PFSK-1 (cell line): ENCODE results near the gene NDUFAF2.

Source experiments
- FOXP2 ChIP-seq: optimal IDR thresholded peaks from 2 replicates; pipeline ENCODE3; 2011; ENCODE audit warnings: borderline replicate concordance, control low read depth, inconsistent platforms; ENCODE audit not compliant: insufficient read depth; ENCODE audit errors: extremely low read length, extremely low read depth
- POLR2AphosphoS5 ChIP-seq: IDR thresholded peaks from 2 replicates; pipeline ENCODE4 v1.6.1; 2012; ENCODE audit warnings: low read depth, mild to moderate bottlenecking, control low read depth, low read length, moderate library complexity
- SIN3A ChIP-seq: IDR thresholded peaks from 2 replicates; pipeline ENCODE4 v1.6.1; 2012; ENCODE audit warnings: mild to moderate bottlenecking, low read length, moderate library complexity, borderline replicate concordance; ENCODE audit not compliant: insufficient read depth
- TAF1 ChIP-seq: IDR thresholded peaks from 2 replicates; pipeline ENCODE4 v1.6.1; 2012; ENCODE audit warnings: low read length, control low read depth, borderline replicate concordance; ENCODE audit not compliant: insufficient read depth
- TF ChIP-seq, protein P1 (sequence below), 2 experiments: IDR thresholded peaks; 2 replicates each; pipeline versions ENCODE4 v1.6.1 to v1.8.0; 2011 to 2012; ENCODE audit warnings: low read depth in 2 of 2, low read length in 2 of 2, control low read depth in 1 of 2, inconsistent platforms in 1 of 2, mild to moderate bottlenecking in 1 of 2, moderate library complexity in 1 of 2; ENCODE audit not compliant: insufficient read depth in 1 of 2

DNA sequence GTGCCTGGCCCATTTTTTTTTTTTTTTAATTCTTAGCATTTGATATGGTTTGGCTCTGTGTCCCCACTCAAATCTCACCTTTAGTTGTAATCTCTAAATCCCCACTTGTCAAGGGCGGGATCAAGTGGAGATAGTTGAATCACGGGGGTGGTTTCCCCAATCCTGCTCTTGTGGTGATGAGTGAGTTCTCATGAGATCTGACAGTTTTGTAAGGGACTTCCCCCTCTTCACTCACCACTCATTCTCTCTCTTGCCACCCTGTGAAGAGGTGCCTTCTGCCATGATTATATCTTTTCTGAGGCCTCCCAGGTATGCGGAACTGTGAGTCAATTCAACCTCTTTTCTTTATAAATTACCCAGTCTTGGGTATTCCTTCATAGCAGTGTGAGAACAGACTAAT is 27.2 kb downstream of the NDUFAF2 start:
- TF ChIP-seq FOXP2 (no peak), TAF1 (no peak), SIN3A (no peak), POLR2AphosphoS5 (no peak)
- TF ChIP-seq, protein P1, sequence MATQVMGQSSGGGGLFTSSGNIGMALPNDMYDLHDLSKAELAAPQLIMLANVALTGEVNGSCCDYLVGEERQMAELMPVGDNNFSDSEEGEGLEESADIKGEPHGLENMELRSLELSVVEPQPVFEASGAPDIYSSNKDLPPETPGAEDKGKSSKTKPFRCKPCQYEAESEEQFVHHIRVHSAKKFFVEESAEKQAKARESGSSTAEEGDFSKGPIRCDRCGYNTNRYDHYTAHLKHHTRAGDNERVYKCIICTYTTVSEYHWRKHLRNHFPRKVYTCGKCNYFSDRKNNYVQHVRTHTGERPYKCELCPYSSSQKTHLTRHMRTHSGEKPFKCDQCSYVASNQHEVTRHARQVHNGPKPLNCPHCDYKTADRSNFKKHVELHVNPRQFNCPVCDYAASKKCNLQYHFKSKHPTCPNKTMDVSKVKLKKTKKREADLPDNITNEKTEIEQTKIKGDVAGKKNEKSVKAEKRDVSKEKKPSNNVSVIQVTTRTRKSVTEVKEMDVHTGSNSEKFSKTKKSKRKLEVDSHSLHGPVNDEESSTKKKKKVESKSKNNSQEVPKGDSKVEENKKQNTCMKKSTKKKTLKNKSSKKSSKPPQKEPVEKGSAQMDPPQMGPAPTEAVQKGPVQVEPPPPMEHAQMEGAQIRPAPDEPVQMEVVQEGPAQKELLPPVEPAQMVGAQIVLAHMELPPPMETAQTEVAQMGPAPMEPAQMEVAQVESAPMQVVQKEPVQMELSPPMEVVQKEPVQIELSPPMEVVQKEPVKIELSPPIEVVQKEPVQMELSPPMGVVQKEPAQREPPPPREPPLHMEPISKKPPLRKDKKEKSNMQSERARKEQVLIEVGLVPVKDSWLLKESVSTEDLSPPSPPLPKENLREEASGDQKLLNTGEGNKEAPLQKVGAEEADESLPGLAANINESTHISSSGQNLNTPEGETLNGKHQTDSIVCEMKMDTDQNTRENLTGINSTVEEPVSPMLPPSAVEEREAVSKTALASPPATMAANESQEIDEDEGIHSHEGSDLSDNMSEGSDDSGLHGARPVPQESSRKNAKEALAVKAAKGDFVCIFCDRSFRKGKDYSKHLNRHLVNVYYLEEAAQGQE (IDR thresholded peaks at IDR 0.05; ENCODE audit: insufficient read depth in 1 of 2, low read depth in 2 of 2, low read length in 2 of 2) = no peak
